Thyroid gland (tissue), 4 donors: ENCODE measurements around the gene CSNK1D. TPM values are rescaled to one million over a fixed set of nuclear protein-coding genes. Genes with fewer than 3 reads are reported as not detected.

Source experiments
- DNase-seq, 2 donors: peaks; one replicate each; pipeline ENCODE4 v3.0.0-alpha.2; 2019
- H3K27ac ChIP-seq, 3 donors: fragments of 200-600 bp; sonication (generic); 1 replicate in 2 of 3; 2 replicates in 1 of 3; pipeline ENCODE4 v1.5.1; 2016 to 2019; ENCODE audit warnings: mild to moderate bottlenecking in 1 of 3, moderate library complexity in 1 of 3
- H3K27me3 ChIP-seq: fragments of 200-600 bp; sonication (generic); one replicate; pipeline ENCODE4 v1.5.1; 2019
- H3K36me3 ChIP-seq, 2 donors: fragments of 200-600 bp; sonication (generic); one replicate each; pipeline ENCODE4 v1.5.1; 2016 to 2019
- H3K4me1 ChIP-seq, 2 donors: fragments of 200-600 bp; sonication (generic); one replicate each; pipeline ENCODE4 v1.5.1; 2017 to 2019
- H3K4me3 ChIP-seq, 3 donors: fragments of 200-600 bp; sonication (generic); replicated peaks in 1 of 3; 1 replicate in 2 of 3; 2 replicates in 1 of 3; pipeline ENCODE4 v1.5.1; 2016; ENCODE audit warnings: mild to moderate bottlenecking in 1 of 3
- H3K9me3 ChIP-seq: fragments of 200-600 bp; sonication (generic); one replicate; pipeline ENCODE4 v1.5.1; 2017
- CTCF ChIP-seq, 6 experiments: fragments of 200-600 bp in 3 of 6; fragments of 450-650 bp in 3 of 6; sonication (generic) in 3 of 6; IDR thresholded peaks; one replicate each; pipeline ENCODE4 v1.5.1; 2016 to 2019; ENCODE audit warnings: antibody characterized with exemption in 6 of 6, mild to moderate bottlenecking in 2 of 6, inconsistent platforms in 1 of 6, moderate library complexity in 1 of 6
- POLR2A ChIP-seq, 2 donors: fragments of 450-650 bp; IDR thresholded peaks; one replicate each; pipeline ENCODE4 v1.6.1; 2017; ENCODE audit warnings: antibody characterized with exemption in 2 of 2, mild to moderate bottlenecking in 2 of 2, moderate library complexity in 1 of 2
- WGBS, 2 donors: methylation state at CpG; one replicate each; pipeline ENCODE4 v1.1.5; 2017; 5-methylcytosine and 5-hydroxymethylcytosine counted together
- intact Hi-C: fragments of 100-400 bp; cut with DNase I; formaldehyde crosslinking; loops from one replicate; pipeline ENCODE4 v1.15.1; 2023
- total RNA-seq, 4 donors: library from RNA; depleted of rRNA; stranded (reverse); fragments of >200 nt; gene quantifications; one replicate each; pipeline ENCODE4 v1.2.3, GENCODE V29; 2016

CSNK1D gene
- total RNA-seq, 4 donors from 2014 or later, result 47.3 to 91.2 (median 88.7) TPM

GRCh38 chr17:82302991-82303943, 29.8 kb upstream of the CSNK1D start:
- TF ChIP-seq POLR2A (IDR thresholded peaks at IDR 0.05) (no peak), CTCF (IDR thresholded peaks at IDR 0.05) (no peak)
- intact Hi-C loops, result no loop called here
- Histone ChIP-seq H3K27me3 (no peaks in the 10 kb centered on the region), H3K27ac (no peak overlapping the region), H3K4me1 (peaks cover 6 to 18% of the 10 kb centered on the region in 2 donors), H3K36me3 (no peaks in the 10 kb centered on the region), H3K9me3 (no peaks in the 10 kb centered on the region), H3K4me3 (no peak overlapping the region)
- no peak for DNase-seq
- 78 to 89% methylated on average over 19 to 24 of the region's 35 CpGs for WGBS, 2 donors

GRCh38 chr17:82302568-82302963, 29.1 kb upstream of the CSNK1D start:
- Histone ChIP-seq H3K27me3 (no peaks in the 10 kb centered on the region), H3K9me3 (no peaks in the 10 kb centered on the region), H3K27ac (no peak overlapping the region), H3K4me3 (no peak overlapping the region), H3K4me1 (peaks cover 13 to 23% of the 10 kb centered on the region in 2 donors), H3K36me3 (no peaks in the 10 kb centered on the region)
- intact Hi-C loops, result no loop called here
- no peak for DNase-seq
- TF ChIP-seq CTCF (IDR thresholded peaks at IDR 0.05) (no peak), POLR2A (IDR thresholded peaks at IDR 0.05) (no peak)
- WGBS, 2 donors, result 92 to 97% methylated on average over 9 to 13 of the region's 15 CpGs

GRCh38 chr17:82301916-82302567, 28.5 kb upstream of the CSNK1D start:
- H3K4me3 ChIP-seq, result no peak overlapping the region
- no peaks in the 10 kb centered on the region for H3K9me3 ChIP-seq
- TF ChIP-seq POLR2A (IDR thresholded peaks at IDR 0.05) (no peak), CTCF (IDR thresholded peaks at IDR 0.05) (no peak)
- peaks cover 18 to 29% of the 10 kb centered on the region in 2 donors for H3K4me1 ChIP-seq
- 79 to 84% methylated on average over 13 to 19 of the region's 23 CpGs for WGBS, 2 donors
- H3K36me3 ChIP-seq, result no peaks in the 10 kb centered on the region
- DNase-seq, result no peak
- intact Hi-C loops, result no loop called here
- H3K27me3 ChIP-seq, result no peaks in the 10 kb centered on the region
- no peak overlapping the region for H3K27ac ChIP-seq

GRCh38 chr17:82301300-82301915, 27.9 kb upstream of the CSNK1D start:
- H3K9me3 ChIP-seq, result no peaks in the 10 kb centered on the region
- no peaks in the 10 kb centered on the region for H3K36me3 ChIP-seq
- H3K4me3 ChIP-seq, result no peak overlapping the region
- H3K27me3 ChIP-seq, result no peaks in the 10 kb centered on the region
- DNase-seq, result no peak
- intact Hi-C loops, result no loop called here
- 82 to 96% methylated on average over 4 to 10 of the region's 12 CpGs for WGBS, 2 donors
- H3K27ac ChIP-seq, result no peak overlapping the region
- peaks cover 18 to 33% of the 10 kb centered on the region in 2 donors for H3K4me1 ChIP-seq
- TF ChIP-seq POLR2A (IDR thresholded peaks at IDR 0.05), result no peak
- no peak for TF ChIP-seq CTCF (IDR thresholded peaks at IDR 0.05)
